HepG2 (cell line): ENCODE measurements around the gene PFDN2. TPM values are rescaled to one million over a fixed set of nuclear protein-coding genes. Genes with fewer than 3 reads are reported as not detected.

Source experiments
- CREBL2 ChIP-seq: sonication (generic); formaldehyde crosslinking; IDR thresholded peaks from 2 replicates; pipeline ENCODE4 v1.8.1; 2023; ENCODE audit warnings: missing genetic modification reagents, mild to moderate bottlenecking, borderline replicate concordance
- HBP1 ChIP-seq: IDR thresholded peaks from 2 replicates; pipeline ENCODE4 v1.6.1; 2016; ENCODE audit warnings: low read depth, control low read depth
- HDAC6 ChIP-seq: fragments of 200-600 bp; sonication (generic); IDR thresholded peaks from 2 replicates; pipeline ENCODE4 v1.7.0; 2017; ENCODE audit warnings: mild to moderate bottlenecking, antibody characterized with exemption, low read length, low read depth
- HIC2 ChIP-seq: sonication (generic); formaldehyde crosslinking; IDR thresholded peaks from 2 replicates; pipeline ENCODE4 v1.9.0; 2022; ENCODE audit warnings: low read depth, missing genetic modification reagents
- HMGXB4 ChIP-seq, 2 experiments: sonication (generic) in 1 of 2; formaldehyde crosslinking in 1 of 2; IDR thresholded peaks; 2 replicates each; pipeline versions ENCODE4 v1.4.0 to v1.6.1; 2018 to 2020; ENCODE audit warnings: missing genetic modification reagents in 2 of 2, borderline replicate concordance in 1 of 2, low read depth in 1 of 2, mild to moderate bottlenecking in 1 of 2, missing biosample characterization in 1 of 2
- HOXA3 ChIP-seq: sonication (generic); formaldehyde crosslinking; IDR thresholded peaks from 2 replicates; pipeline ENCODE4 v1.5.0; 2020; ENCODE audit warnings: missing genetic modification reagents
- MTF2 ChIP-seq: sonication (generic); formaldehyde crosslinking; IDR thresholded peaks from 2 replicates; pipeline ENCODE4 v1.5.0; 2020; ENCODE audit warnings: missing genetic modification reagents, borderline replicate concordance
- RAD21 ChIP-seq: fragments of 450-650 bp; formaldehyde crosslinking; IDR thresholded peaks from 2 replicates; pipeline ENCODE4 v1.5.0; 2020; ENCODE audit warnings: mild to moderate bottlenecking
- SMYD3 ChIP-seq: sonication (generic); formaldehyde crosslinking; IDR thresholded peaks from 2 replicates; pipeline ENCODE4 v1.8.1; 2023; ENCODE audit warnings: mild to moderate bottlenecking, missing genetic modification reagents
- TCF12 ChIP-seq, 2 experiments: fragments of 450-650 bp in 1 of 2; sonication (generic) in 1 of 2; formaldehyde crosslinking in 1 of 2; IDR thresholded peaks; 2 replicates each; pipeline versions ENCODE4 v1.6.1 to v1.8.0; 2017 to 2022; ENCODE audit warnings: antibody characterized with exemption in 1 of 2, mild to moderate bottlenecking in 1 of 2, missing genetic modification reagents in 1 of 2, moderate library complexity in 1 of 2
- TRIM24 ChIP-seq: sonication (generic); formaldehyde crosslinking; IDR thresholded peaks from 2 replicates; pipeline ENCODE4 v1.8.0; 2022; ENCODE audit warnings: mild to moderate bottlenecking, missing genetic modification reagents
- ZNF235 ChIP-seq: sonication (generic); formaldehyde crosslinking; IDR thresholded peaks from 2 replicates; pipeline ENCODE4 v1.8.1; 2023; ENCODE audit warnings: mild to moderate bottlenecking, missing genetic modification reagents, borderline replicate concordance
- ZNF280D ChIP-seq: sonication (generic); formaldehyde crosslinking; IDR thresholded peaks from 2 replicates; pipeline ENCODE4 v1.5.1; 2020; ENCODE audit warnings: mild to moderate bottlenecking, missing genetic modification reagents
- ZNF629 ChIP-seq: sonication (generic); formaldehyde crosslinking; conservative IDR thresholded peaks from 2 replicates; pipeline ENCODE4 v1.5.0; 2020; ENCODE audit warnings: missing genetic modification reagents
- ZNF652 ChIP-seq: IDR thresholded peaks from 2 replicates; pipeline ENCODE4 v1.6.1; 2016; ENCODE audit warnings: low read depth, borderline replicate concordance
- ZNF674 ChIP-seq: sonication (generic); formaldehyde crosslinking; IDR thresholded peaks from 2 replicates; pipeline ENCODE4 v1.5.0; 2020; ENCODE audit warnings: low read depth, mild to moderate bottlenecking, missing genetic modification reagents
- ZNF75D ChIP-seq: sonication (generic); formaldehyde crosslinking; IDR thresholded peaks from 2 replicates; pipeline ENCODE4 v1.8.1; 2023; ENCODE audit warnings: missing genetic modification reagents, mild to moderate bottlenecking, borderline replicate concordance
- ZNF850 ChIP-seq: sonication (generic); formaldehyde crosslinking; conservative IDR thresholded peaks from 2 replicates; pipeline ENCODE4 v1.9.0; 2021; ENCODE audit warnings: mild to moderate bottlenecking, missing genetic modification reagents
- polyA plus RNA-seq, 8 experiments: library from polyadenylated mRNA; depleted of rRNA in 3 of 8; stranded (reverse) in 7 of 8; unstranded in 1 of 8; fragments of >200 nt; fragmentation: Illumina TruSeq in 4 of 8; extraction: Trizol in 4 of 8; gene quantifications; 2 replicates each; pipeline versions ENCODE4 v1.2.1 to v1.2.3, GENCODE V29; 2011 to 2016; ENCODE audit warnings: low read depth in 4 of 8, missing spikeins in 1 of 8, mixed read lengths in 1 of 8; ENCODE audit not compliant: insufficient read depth in 1 of 8
- total RNA-seq, 5 experiments: library from RNA; depleted of rRNA; stranded (reverse); fragments of >200 nt; fragmentation: Illumina TruSeq; extraction: Trizol; gene quantifications; 2 replicates each; pipeline ENCODE4 v1.2.3, GENCODE V29; 2016; ENCODE audit warnings: low read depth in 1 of 5

Gene PFDN2
- total and polyA plus RNA-seq, 2 of the 13 experiments (the other 11 are each of a cell fraction or from before 2014, with no cell fraction given) = 62.6 to 63.6 TPM

GRCh38 chr1:161132410-161133219 lies 14.8 kb upstream of the PFDN2 start, which contains the start of gene DEDD (continued):
- no peak for TF ChIP-seq HIC2 (CRISPR knock-in tag)
- TF ChIP-seq ZNF280D (CRISPR knock-in tag) = no peak
- TF ChIP-seq HBP1 = peak; percentile 34; the same call in 1 of the 2 replicates
- no peak for TF ChIP-seq RAD21 (CRISPR knock-in tag)
- TF ChIP-seq ZNF235 (CRISPR knock-in tag) = no peak
- TF ChIP-seq HOXA3 (CRISPR knock-in tag) = peak; percentile 97
- peak in 1 of 2 experiments; percentile 54; a peak in 2 of 4 replicates for TF ChIP-seq HMGXB4 (CRISPR knock-in tag; IDR thresholded peaks at IDR 0.05; ENCODE audit: borderline replicate concordance in 1 of 2, low read depth in 1 of 2)
- no peak; the same call in 1 of the 2 replicates for TF ChIP-seq CREBL2 (CRISPR knock-in tag)
- TF ChIP-seq HDAC6 = no peak
- 0 out of 2 replicates have a peak, but pooled peaks have one; percentile 39 for TF ChIP-seq MTF2
- no peak for TF ChIP-seq TCF12 (IDR thresholded peaks at IDR 0.05)
- 0 out of 2 replicates have a peak, but pooled peaks have one; percentile 25 for TF ChIP-seq TCF12 (CRISPR knock-in tag; IDR thresholded peaks at IDR 0.05)
- no peak for TF ChIP-seq SMYD3 (CRISPR knock-in tag)
- no peak for TF ChIP-seq ZNF652 (CRISPR knock-in tag)
- no peak for TF ChIP-seq ZNF674 (CRISPR knock-in tag)
- no peak for TF ChIP-seq ZNF629 (CRISPR knock-in tag)
- no peak for TF ChIP-seq ZNF75D (CRISPR knock-in tag)
- 0 out of 2 replicates have a peak, but pooled peaks have one; percentile 17 for TF ChIP-seq TRIM24 (CRISPR knock-in tag)
- no peak for TF ChIP-seq ZNF850 (CRISPR knock-in tag)
